Activated T-cell treated with anti-CD3 and anti-CD28 coated beads, Interleukin-2, amount 50 U/mL, for 72 hours (primary cell): ENCODE measurements around the gene NQO1. TPM values are rescaled to one million over a fixed set of nuclear protein-coding genes. Genes with fewer than 3 reads are reported as not detected.

Source experiments
- ATAC-seq, 2 donors: fragments of 150-1000 bp; cut with Tn5 transposase; replicated peaks in 1 of 2; 2 replicates each; pipeline ENCODE4 v1.10.0; 2021; ENCODE audit warnings: moderate library complexity in 2 of 2, mild to moderate bottlenecking in 1 of 2
- DNase-seq, 2 donors: peaks; one replicate each; pipeline ENCODE4 v3.0.0; 2021 to 2022; ENCODE audit warnings: mixed read lengths in 1 of 2
- H3K27ac Mint-ChIP-seq: one replicate; pipeline ENCODE4 v1.8.0; 2022; ENCODE audit warnings: mild to moderate bottlenecking, moderate library complexity, mixed read lengths
- H3K27me3 Mint-ChIP-seq: one replicate; pipeline ENCODE4 v1.8.0; 2022; ENCODE audit warnings: low read depth, mixed read lengths
- H3K36me3 Mint-ChIP-seq, 2 donors: one replicate each; pipeline ENCODE4 v1.8.0; 2022; ENCODE audit warnings: mixed read lengths in 2 of 2, mild to moderate bottlenecking in 1 of 2; ENCODE audit not compliant: insufficient read depth in 2 of 2
- H3K4me1 Mint-ChIP-seq: one replicate; pipeline ENCODE4 v1.8.0; 2022; ENCODE audit warnings: low read depth, mixed read lengths
- H3K4me3 Mint-ChIP-seq, 2 donors: one replicate each; pipeline ENCODE4 v1.8.0; 2022; ENCODE audit warnings: mild to moderate bottlenecking in 2 of 2, mixed read lengths in 2 of 2, moderate library complexity in 2 of 2
- H3K9me3 Mint-ChIP-seq, 2 donors: one replicate each; pipeline ENCODE4 v1.8.0; 2022; ENCODE audit warnings: mixed read lengths in 2 of 2
- total RNA-seq, 2 donors: library from RNA; stranded (reverse); gene quantifications; one replicate each; pipeline ENCODE4 v1.2.3, GENCODE V29; 2022

Gene NQO1
- total RNA-seq, 2 donors from 2014 or later = 10.8 to 12.8 TPM

DNA sequence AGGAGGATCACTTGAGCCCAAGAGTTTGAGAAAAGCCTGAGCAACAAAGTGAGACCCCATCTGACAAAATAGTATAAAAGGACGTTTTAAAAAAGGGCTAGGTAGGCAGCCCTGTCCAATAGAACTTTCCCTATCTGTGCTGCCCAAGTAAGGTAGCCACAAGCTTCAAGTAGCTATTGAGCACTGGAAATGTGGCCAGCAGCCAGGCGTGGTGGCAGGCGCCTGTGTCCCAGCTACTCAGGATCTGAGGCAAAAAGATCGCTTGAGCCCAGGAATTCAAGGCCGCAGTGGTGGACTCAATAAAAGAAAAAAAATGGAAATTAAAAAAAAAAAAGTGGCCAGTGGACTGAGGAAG, 1.5 kb upstream of the NQO1 start:
- no peak overlapping the region for H3K27ac Mint-ChIP-seq
- no peaks in the 10 kb centered on the region for H3K9me3 Mint-ChIP-seq
- DNase-seq (no peak), ATAC-seq (no peak)
- H3K36me3 Mint-ChIP-seq = no peaks in the 10 kb centered on the region
- peak overlapping the region in 1 of 2 donors; percentile 94 for H3K4me3 Mint-ChIP-seq
- peaks cover 49% of the 10 kb centered on the region for H3K4me1 Mint-ChIP-seq
- no peaks in the 10 kb centered on the region for H3K27me3 Mint-ChIP-seq

- no peaks in the 10 kb centered on the region for H3K9me3 Mint-ChIP-seq
- no peaks in the 10 kb centered on the region for H3K36me3 Mint-ChIP-seq
- H3K4me1 Mint-ChIP-seq = peaks cover 50% of the 10 kb centered on the region
- H3K27ac Mint-ChIP-seq = peak overlapping the region; percentile 94
- H3K4me3 Mint-ChIP-seq = peak overlapping the region; percentile 94 to 98
- DNase-seq (no peak), ATAC-seq (no peak)
- no peaks in the 10 kb centered on the region for H3K27me3 Mint-ChIP-seq
These were observed 664 bp downstream of the NQO1 start for GRCh38 chr16:69725480-69726312.

GRCh38 chr16:69724981-69725479, 1.3 kb downstream of the NQO1 start:
- no peaks in the 10 kb centered on the region for H3K9me3 Mint-ChIP-seq
- H3K4me1 Mint-ChIP-seq = peaks cover 50% of the 10 kb centered on the region
- no peak for DNase-seq
- H3K36me3 Mint-ChIP-seq = no peaks in the 10 kb centered on the region
- H3K4me3 Mint-ChIP-seq = peak overlapping the region; percentile 42 to 94
- no peak overlapping the region for H3K27ac Mint-ChIP-seq
- H3K27me3 Mint-ChIP-seq = no peaks in the 10 kb centered on the region
- no peak for ATAC-seq

- H3K36me3 Mint-ChIP-seq = no peaks in the 10 kb centered on the region
- H3K4me3 Mint-ChIP-seq = no peak overlapping the region
- peaks cover 50% of the 10 kb centered on the region for H3K4me1 Mint-ChIP-seq
- DNase-seq (no peak), ATAC-seq (no peak)
- H3K27ac Mint-ChIP-seq = no peak overlapping the region
- no peaks in the 10 kb centered on the region for H3K27me3 Mint-ChIP-seq
- no peaks in the 10 kb centered on the region for H3K9me3 Mint-ChIP-seq
These were observed 1.9 kb downstream of the NQO1 start for GRCh38 chr16:69724414-69724873.

GRCh38 chr16:69721441-69721957, 4.9 kb downstream of the NQO1 start:
- Mint-ChIP-seq H3K4me1 (peaks cover 29% of the 10 kb centered on the region), H3K9me3 (no peaks in the 10 kb centered on the region), H3K36me3 (no peaks in the 10 kb centered on the region), H3K27ac (no peak overlapping the region), H3K4me3 (no peak overlapping the region), H3K27me3 (no peaks in the 10 kb centered on the region)
- DNase-seq (no peak), ATAC-seq (no peak)

DNA sequence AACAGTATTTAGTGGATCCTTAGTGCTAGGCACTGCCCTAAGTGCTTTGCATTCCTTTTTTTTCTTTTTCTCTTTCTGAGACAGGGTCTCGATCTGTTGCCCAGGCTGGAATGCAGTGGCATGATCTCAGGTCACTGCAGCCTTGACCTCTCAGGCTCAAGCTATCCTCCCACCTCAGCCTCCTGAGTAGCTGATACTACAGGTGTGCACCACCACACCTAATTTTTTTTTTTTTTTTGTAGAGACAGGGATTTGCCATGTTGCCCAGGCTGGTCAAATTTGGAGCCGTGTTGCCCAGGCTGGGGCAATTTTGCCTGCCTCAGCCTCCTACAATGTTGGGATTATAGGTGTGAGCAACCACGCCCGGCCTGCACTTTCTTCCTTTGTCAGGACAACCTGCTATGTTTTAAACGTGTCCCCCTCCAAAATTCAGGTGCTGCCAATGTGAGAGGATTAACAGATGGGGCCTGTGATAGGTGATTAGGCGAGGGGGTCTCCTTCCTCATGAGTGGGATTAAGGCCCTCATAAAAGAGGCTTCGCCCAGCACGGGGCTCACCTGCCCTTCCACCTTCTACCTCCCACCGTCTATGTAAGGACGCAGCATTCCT, 5.4 kb downstream of the NQO1 start:
- ATAC-seq (no peak), DNase-seq (no peak)
- H3K27me3 Mint-ChIP-seq = no peaks in the 10 kb centered on the region
- H3K4me1 Mint-ChIP-seq = peaks cover 23% of the 10 kb centered on the region
- no peak overlapping the region for H3K4me3 Mint-ChIP-seq
- no peaks in the 10 kb centered on the region for H3K9me3 Mint-ChIP-seq
- no peaks in the 10 kb centered on the region for H3K36me3 Mint-ChIP-seq
- H3K27ac Mint-ChIP-seq = no peak overlapping the region

- no peak overlapping the region for H3K4me3 Mint-ChIP-seq
- peak overlapping the region; percentile 30 for H3K27ac Mint-ChIP-seq
- no peaks in the 10 kb centered on the region for H3K27me3 Mint-ChIP-seq
- peaks cover 5% of the 10 kb centered on the region for H3K4me1 Mint-ChIP-seq
- DNase-seq = no peak
- peak in 1 of 2 donors; percentile 10 for ATAC-seq
- no peaks in the 10 kb centered on the region for H3K36me3 Mint-ChIP-seq
- H3K9me3 Mint-ChIP-seq = no peaks in the 10 kb centered on the region
These were observed 8.1 kb downstream of the NQO1 start for GRCh38 chr16:69718111-69718764.

DNA sequence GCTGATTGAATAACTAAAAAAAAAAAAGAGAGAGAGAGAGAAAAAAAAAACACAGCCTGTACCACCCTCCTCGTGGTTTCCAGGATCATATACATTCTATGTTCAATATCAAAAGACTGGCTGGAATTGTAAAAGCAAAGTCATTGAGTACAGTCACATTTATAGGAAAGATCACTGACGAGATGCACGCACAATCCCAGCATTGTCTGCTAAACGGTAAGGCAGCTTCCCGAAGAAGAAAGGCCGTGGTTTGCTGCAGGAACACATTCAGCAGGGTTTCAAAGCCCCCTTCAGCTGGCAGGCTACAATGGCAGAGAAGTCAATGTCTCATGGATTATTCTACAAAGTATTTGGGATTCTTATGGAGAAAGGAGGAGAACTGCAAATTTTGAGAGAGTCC, 9.3 kb downstream of the NQO1 start:
- Mint-ChIP-seq H3K9me3 (no peaks in the 10 kb centered on the region), H3K4me3 (no peak overlapping the region), H3K27me3 (no peaks in the 10 kb centered on the region), H3K4me1 (peaks cover under 1% of the 10 kb centered on the region), H3K36me3 (no peaks in the 10 kb centered on the region), H3K27ac (no peak overlapping the region)
- ATAC-seq (no peak), DNase-seq (no peak)

DNA sequence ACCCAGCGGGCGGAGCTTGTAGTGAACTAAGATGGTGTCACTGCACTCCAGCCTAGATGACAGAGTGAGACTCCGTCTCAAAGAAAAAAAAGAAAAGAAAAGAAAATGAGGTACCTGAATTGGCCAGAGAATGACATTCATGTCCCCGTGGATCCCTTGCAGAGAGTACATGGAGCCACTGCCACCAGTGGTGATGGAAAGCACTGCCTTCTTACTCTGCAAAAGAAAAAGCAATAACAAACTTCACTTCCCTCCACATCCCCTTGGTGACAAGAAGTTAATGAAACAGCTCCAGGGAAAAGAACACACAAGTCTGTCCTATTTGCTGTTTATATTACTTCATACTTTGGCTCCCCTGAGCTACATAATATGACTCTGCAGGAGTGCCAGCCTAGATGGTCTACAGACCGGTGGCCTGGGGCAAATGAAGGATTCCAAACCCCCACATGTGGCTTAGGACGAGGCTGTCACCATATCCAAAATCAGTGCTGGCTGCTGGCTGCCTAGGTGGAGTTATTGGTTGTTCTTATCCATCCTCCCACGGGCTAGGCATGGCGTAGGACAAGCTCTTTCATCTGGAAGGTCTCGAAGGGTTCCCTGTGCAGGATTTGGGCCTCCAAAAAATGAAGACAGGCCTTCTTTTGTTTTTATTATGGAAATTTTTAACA, 13.3 kb downstream of the NQO1 start:
- no peak for ATAC-seq

GRCh38 chr16:69712277-69712676, 14.1 kb downstream of the NQO1 start:
- H3K27ac Mint-ChIP-seq = peak overlapping the region; percentile 24
- peak; percentile 28 to 46 for ATAC-seq
- no peak overlapping the region for H3K4me3 Mint-ChIP-seq
- H3K4me1 Mint-ChIP-seq = peaks cover 19% of the 10 kb centered on the region
- no peaks in the 10 kb centered on the region for H3K27me3 Mint-ChIP-seq
- DNase-seq = no peak
- peaks cover 0 to 3% of the 10 kb centered on the region in 2 donors for H3K36me3 Mint-ChIP-seq
- H3K9me3 Mint-ChIP-seq = no peaks in the 10 kb centered on the region

More for the DNA sequence above, 13.3 kb downstream of the NQO1 start:
- Mint-ChIP-seq H3K36me3 (peaks cover 0 to 3% of the 10 kb centered on the region in 2 donors), H3K4me1 (peaks cover 19% of the 10 kb centered on the region), H3K27ac (no peak overlapping the region), H3K9me3 (no peaks in the 10 kb centered on the region), H3K27me3 (no peaks in the 10 kb centered on the region), H3K4me3 (no peak overlapping the region)
- DNase-seq = no peak

- no peak overlapping the region for H3K4me3 Mint-ChIP-seq
- peaks cover 19% of the 10 kb centered on the region for H3K4me1 Mint-ChIP-seq
- H3K36me3 Mint-ChIP-seq = peaks cover 0 to 3% of the 10 kb centered on the region in 2 donors
- H3K27ac Mint-ChIP-seq = no peak overlapping the region
- DNase-seq = peak in 1 of 2 donors; percentile 19
- peak; percentile 26 to 35 for ATAC-seq
- no peaks in the 10 kb centered on the region for H3K9me3 Mint-ChIP-seq
- no peaks in the 10 kb centered on the region for H3K27me3 Mint-ChIP-seq
These were observed 15.1 kb downstream of the NQO1 start for GRCh38 chr16:69711115-69711740.

- Mint-ChIP-seq H3K27me3 (no peaks in the 10 kb centered on the region), H3K36me3 (peaks cover 0 to 3% of the 10 kb centered on the region in 2 donors), H3K9me3 (no peaks in the 10 kb centered on the region), H3K4me3 (no peak overlapping the region), H3K27ac (peak overlapping the region; percentile 0), H3K4me1 (peaks cover 19% of the 10 kb centered on the region)
- no peak for DNase-seq
- no peak for ATAC-seq
These were observed 16.8 kb downstream of the NQO1 start for GRCh38 chr16:69709456-69710084.
